Stimulated activated CD4-positive, alpha-beta T cell treated with anti-CD3 and anti-CD28 coated beads, TNF-alpha, amount 100 ng/mL, for 1 hour (primary cell): Measurements from ENCODE around the gene HOOK2.
"Not testable (repeated sequence)": the region's sequence is repeated elsewhere in the genome, so short reads cannot be mapped to it uniquely, and the experiment has no call there.

Experiments used
- DNase-seq, 3 donors: peaks; one replicate each; pipeline ENCODE4 v3.0.0-alpha.2; 2020; ENCODE audit warnings: low read depth in 3 of 3, low spot score in 1 of 3

Gene HOOK2

GRCh38 chr19:12774588-12775555, at the start of gene HOOK2:
Gene HOOK2, minus strand, starts transcription at chr19:12775552. Its CDS starts 103 bp downstream, at chr19:12775449.
- no peak for DNase-seq

GRCh38 chr19:12821761-12822160, 46.4 kb upstream of the HOOK2 start:
- DNase-seq = no peak

GRCh38 chr19:12817810-12818209, 42.5 kb upstream of the HOOK2 start:
- DNase-seq = not testable (repeated sequence)

- not testable (repeated sequence) for DNase-seq
These were observed 41.8 kb upstream of the HOOK2 start for GRCh38 chr19:12817188-12817587.

GRCh38 chr19:12815088-12815487, 39.7 kb upstream of the HOOK2 start:
- DNase-seq = no peak

GRCh38 chr19:12806242-12807081, 31.1 kb upstream of the HOOK2 start, which contains the start of gene RNASEH2A:
Gene RNASEH2A, plus strand, starts transcription at chr19:12806584. Its CDS starts 90 bp downstream, at chr19:12806674.
- peak in 2 of 3 donors; percentile 67 to 75 for DNase-seq

- no peak for DNase-seq
These were observed 28.7 kb upstream of the HOOK2 start for GRCh38 chr19:12804051-12804450.

GRCh38 chr19:12802267-12803106, 27.1 kb upstream of the HOOK2 start:
- DNase-seq = no peak

- peak in 2 of 3 donors; percentile 52 to 62 for DNase-seq
These were observed 26.3 kb upstream of the HOOK2 start, which contains the start of the genes PRDX2 and THSD8 for GRCh38 chr19:12801466-12802266. Gene PRDX2, minus strand, starts transcription at chr19:12801800. Its CDS starts 539 bp downstream, at chr19:12801261. Gene THSD8, plus strand, starts transcription at chr19:12802069. Its CDS starts 3 bp downstream, at chr19:12802072.

GRCh38 chr19:12800923-12801465, 25.6 kb upstream of the HOOK2 start:
- DNase-seq = no peak

GRCh38 chr19:12800466-12800770, 25.1 kb upstream of the HOOK2 start:
- no peak for DNase-seq

GRCh38 chr19:12799742-12800465, 24.6 kb upstream of the HOOK2 start:
- DNase-seq = no peak

- DNase-seq = not testable (repeated sequence)
These were observed 22.3 kb upstream of the HOOK2 start for GRCh38 chr19:12797607-12798006.

GRCh38 chr19:12797141-12797587, 21.8 kb upstream of the HOOK2 start:
- DNase-seq = no peak

- DNase-seq = peak in 1 of 3 donors; percentile 63
These were observed 21.1 kb upstream of the HOOK2 start for GRCh38 chr19:12796146-12797071.

- no peak for DNase-seq
These were observed 19.6 kb upstream of the HOOK2 start for GRCh38 chr19:12794971-12795381.

GRCh38 chr19:12794196-12794941, 19.0 kb upstream of the HOOK2 start:
- DNase-seq = no peak
